Globus pallidus (tissue), 1 donor: ENCODE data around the gene CTNNA3.

Experiments used
- DNase-seq: peaks from one replicate; pipeline ENCODE4 v3.0.0-alpha.2; 2015; ENCODE audit warnings: low spot score

Gene CTNNA3

DNA sequence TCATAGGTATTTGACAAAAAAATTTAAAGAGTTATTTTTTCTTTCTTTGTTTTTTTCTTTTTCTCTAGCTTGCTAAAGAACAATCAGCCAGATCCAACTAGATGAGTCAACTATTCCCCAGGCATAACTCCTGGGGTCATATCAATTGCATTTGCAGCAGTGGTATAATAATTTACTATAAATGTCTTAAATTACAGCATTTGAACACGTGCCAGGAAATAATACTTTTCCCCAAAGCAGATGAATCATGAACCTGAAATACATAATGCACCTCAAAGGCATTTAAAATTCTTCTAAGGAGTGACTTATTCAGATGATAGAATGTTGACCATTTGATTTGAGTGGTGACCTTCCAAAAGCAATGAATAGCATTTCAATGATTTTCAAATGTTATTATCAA lies 580.0 kb downstream of the CTNNA3 start:
- DNase-seq, result no peak

DNA sequence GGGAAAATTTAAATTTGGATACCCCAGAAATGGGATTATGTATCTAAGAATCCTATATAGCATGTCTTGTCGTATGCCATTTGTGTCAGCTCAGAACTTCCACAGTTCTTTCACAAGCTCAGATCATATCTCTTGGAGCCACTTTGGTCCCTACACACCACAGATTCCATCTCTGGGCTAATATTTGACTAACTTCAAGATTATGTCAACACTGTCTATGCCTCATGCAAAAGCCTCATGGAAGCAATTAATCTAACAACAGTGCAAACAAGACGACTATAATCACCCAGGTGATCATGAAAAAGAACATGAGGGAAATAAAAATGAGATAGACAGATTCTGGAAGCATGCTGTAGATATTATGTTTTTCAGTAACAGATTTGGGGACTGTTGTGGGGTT lies 581.0 kb downstream of the CTNNA3 start:
- no peak for DNase-seq

GRCh38 chr10:67112765-67113164 lies 583.2 kb downstream of the CTNNA3 start:
- DNase-seq, result no peak

DNA sequence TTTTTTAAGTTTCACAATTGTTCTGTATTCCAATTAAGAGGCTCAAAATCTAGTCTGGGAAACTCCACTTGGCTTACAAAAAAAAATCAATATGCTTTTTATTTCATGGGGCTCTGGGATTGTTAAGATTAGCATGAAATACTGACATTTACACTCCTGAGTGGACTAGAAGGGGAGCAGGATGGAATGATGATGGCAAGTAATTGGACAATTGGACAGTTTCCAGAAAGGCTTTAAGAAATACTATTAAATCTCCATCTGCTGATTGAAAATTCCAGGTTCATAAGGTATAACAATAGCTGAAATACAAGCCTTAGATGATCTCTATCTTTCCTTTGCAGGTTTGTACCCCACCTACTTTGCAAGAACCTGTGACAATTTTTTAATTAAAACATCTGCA lies 585.7 kb downstream of the CTNNA3 start:
- no peak for DNase-seq

- DNase-seq, result no peak
Observed at GRCh38 chr10:67107670-67108069, 588.3 kb downstream of the CTNNA3 start.

- DNase-seq, result no peak
Observed at GRCh38 chr10:67100951-67101350, 595.0 kb downstream of the CTNNA3 start.

DNA sequence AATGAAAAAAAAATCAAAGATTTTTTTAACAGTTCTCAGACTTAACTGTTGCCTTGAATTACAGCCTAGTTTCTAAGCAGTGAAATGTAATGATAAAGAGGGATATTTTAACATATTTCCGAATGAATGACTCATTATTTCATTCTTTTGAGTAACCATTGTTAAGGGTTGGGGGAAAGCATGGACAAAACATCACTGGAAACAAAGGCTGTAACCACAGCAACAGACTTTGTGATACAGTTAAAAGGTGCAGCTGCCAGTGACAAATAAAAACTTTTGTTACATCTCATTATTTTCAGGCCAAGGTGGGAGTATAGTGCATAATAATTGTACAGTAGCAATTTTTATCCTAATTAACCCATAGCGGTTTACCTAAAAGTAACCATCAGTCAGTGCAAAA lies 597.5 kb downstream of the CTNNA3 start:
- peak; percentile 35 for DNase-seq

- no peak for DNase-seq
Observed at GRCh38 chr10:67095531-67095930, 600.5 kb downstream of the CTNNA3 start.

DNA sequence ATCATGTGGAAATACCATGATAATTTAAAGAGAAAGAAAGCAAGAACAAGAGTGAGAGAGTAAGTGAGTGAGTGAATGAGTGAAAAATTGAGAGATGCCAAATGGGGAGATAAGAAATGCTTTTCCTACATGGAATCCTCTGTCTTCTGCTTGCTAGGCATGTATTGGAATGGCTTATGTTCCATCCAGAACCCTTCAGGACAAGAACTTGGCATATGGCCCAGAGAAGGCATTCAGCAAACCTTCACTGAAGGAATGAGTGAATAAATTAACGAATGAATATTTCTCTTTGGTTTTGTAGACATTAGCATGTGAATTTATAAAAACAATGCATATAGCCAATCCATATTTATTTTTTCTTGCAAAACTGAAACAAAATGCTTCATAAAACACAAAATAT lies 608.0 kb downstream of the CTNNA3 start:
- no peak for DNase-seq

DNA sequence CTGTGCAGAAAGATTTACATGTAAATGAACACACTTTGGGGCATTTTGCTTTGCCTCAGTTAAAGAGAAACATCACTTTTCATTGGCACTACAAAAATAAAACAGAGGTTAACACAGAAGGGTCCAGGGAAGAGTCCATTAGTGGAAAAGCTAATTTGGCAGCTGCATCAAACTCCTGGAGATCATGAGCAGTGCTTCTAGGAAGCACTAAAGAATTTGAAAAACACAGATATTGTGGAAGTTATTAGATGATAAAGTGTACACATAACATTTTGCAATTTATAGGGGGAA lies 608.9 kb downstream of the CTNNA3 start:
- no peak for DNase-seq

DNA sequence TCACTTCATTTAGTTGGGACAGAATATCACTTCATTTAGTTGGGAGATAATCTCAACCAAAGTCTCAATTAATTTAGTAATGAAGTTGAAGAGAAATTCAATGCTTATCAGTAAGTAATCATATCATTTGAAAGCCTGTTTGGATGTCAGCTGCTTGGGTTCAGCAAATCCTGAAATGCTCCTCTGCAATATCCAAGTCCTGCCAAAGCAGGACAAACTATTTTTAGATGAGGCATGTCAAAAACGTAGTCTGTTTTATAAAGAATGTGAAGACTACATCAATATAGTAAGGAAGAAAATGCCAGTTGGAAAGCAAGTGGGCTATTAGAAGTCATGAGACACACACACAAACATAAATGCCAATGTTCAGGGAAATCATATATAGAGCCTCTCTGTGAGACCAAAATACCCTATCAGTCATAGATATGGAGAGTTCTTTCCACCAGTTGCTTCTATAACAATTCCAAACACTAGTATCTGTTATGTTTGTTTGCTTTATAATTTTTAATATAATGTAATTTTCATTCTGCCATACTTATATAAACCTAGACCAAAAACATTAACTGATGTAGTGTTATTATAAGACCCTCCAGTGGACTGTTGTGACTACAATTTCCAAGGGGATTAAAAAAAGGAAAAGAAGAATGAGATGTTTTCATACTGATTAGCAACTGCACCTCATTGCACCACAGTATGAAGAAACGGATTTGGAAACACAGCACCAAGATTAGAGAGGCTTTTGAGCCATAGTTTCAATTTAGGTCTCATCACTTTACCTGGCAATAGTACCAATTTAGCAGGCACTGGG lies 609.5 kb downstream of the CTNNA3 start:
- no peak for DNase-seq

GRCh38 chr10:67079126-67079525 lies 616.9 kb downstream of the CTNNA3 start:
- DNase-seq, result no peak

GRCh38 chr10:67077376-67077775 lies 618.6 kb downstream of the CTNNA3 start:
- no peak for DNase-seq

GRCh38 chr10:67076144-67076543 lies 619.9 kb downstream of the CTNNA3 start:
- no peak for DNase-seq

GRCh38 chr10:67075491-67075971 lies 620.5 kb downstream of the CTNNA3 start:
- DNase-seq, result no peak

DNA sequence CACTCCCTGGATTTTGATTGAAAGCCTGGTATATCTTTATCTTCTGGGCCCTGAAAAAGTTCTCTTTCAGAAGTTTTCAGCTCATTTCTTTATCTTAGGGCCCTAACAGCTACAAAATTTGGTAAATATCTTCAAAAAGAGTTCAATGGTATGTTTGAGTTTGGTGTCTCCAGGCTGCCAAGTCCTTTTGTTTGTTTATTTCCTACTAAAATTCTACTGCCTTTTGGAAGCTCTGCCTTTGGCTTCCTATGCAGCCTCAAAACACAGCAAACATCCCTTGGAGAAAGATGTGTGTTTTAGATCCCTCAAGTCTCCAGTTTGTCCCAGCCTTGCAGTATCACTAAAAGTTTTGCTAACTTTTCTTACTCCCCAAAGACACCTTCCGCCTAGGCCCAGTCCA lies 623.3 kb downstream of the CTNNA3 start:
- DNase-seq, result no peak

- peak; percentile 10 for DNase-seq
Observed at GRCh38 chr10:67050415-67050814, 645.6 kb downstream of the CTNNA3 start.

GRCh38 chr10:67049988-67050387 lies 646.0 kb downstream of the CTNNA3 start:
- no peak for DNase-seq

- no peak for DNase-seq
Observed at GRCh38 chr10:67046507-67046906, 649.5 kb downstream of the CTNNA3 start.

GRCh38 chr10:67045404-67045803 lies 650.6 kb downstream of the CTNNA3 start:
- no peak for DNase-seq

DNA sequence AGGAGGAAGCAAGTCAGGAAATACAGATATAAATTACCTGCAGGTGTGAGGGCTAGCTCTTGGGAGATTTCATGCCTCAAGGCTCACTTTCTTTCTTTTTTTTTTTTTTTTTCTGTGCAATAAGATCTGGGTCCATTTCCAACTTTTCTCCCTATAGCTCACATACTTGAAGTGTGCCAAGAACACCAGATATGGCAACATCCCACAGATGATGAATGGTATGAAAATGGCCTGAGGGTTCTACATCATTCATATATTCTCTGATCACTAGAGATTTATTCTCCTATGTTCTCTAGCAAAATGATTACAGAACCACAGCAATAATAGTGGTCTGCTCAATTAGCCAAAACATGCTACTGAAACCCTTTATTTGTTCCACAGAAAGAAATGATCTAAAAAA lies 653.0 kb downstream of the CTNNA3 start:
- DNase-seq, result no peak

- DNase-seq, result no peak
Observed at GRCh38 chr10:67036808-67037207, 659.2 kb downstream of the CTNNA3 start.

DNA sequence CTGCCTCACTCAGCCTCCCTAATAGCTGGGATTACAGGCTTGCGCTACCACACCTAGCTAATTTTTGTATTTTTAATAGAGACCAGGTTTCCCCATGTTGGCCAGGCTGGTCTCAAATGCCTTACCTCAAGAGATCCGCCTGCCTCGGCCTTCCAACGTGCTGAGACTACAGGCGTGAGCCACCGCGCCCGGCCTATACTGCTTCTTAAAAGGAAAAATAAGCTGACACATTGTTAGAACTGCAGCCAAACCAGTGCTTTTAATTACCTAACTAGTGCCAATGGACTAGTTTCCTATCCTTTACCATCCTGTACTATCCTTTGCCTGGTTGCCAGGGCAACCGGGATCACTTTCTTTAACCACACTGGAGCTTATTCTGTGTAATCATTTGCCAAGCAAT lies 662.1 kb downstream of the CTNNA3 start:
- no peak for DNase-seq

DNA sequence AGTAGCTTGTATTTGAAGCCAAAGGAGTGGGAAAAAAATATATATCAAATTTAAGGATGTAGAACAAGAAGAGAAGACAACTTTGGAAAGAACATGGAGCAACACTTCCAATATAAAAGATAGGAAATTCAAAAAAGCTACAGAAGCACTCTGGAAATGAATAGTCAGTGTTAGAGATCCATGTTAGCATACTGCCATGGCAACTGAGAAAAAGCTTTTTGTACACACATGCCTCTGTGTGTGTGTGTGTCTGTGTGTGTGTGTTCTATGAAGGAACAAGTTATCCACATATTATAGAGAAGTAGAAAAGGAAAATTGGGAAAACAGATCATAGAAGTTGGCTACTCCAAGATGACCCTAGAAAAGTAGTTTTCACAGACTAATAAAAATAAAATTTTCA lies 673.9 kb downstream of the CTNNA3 start:
- DNase-seq, result no peak
